ENCODE data around the gene LUM.

Gene LUM

DNA sequence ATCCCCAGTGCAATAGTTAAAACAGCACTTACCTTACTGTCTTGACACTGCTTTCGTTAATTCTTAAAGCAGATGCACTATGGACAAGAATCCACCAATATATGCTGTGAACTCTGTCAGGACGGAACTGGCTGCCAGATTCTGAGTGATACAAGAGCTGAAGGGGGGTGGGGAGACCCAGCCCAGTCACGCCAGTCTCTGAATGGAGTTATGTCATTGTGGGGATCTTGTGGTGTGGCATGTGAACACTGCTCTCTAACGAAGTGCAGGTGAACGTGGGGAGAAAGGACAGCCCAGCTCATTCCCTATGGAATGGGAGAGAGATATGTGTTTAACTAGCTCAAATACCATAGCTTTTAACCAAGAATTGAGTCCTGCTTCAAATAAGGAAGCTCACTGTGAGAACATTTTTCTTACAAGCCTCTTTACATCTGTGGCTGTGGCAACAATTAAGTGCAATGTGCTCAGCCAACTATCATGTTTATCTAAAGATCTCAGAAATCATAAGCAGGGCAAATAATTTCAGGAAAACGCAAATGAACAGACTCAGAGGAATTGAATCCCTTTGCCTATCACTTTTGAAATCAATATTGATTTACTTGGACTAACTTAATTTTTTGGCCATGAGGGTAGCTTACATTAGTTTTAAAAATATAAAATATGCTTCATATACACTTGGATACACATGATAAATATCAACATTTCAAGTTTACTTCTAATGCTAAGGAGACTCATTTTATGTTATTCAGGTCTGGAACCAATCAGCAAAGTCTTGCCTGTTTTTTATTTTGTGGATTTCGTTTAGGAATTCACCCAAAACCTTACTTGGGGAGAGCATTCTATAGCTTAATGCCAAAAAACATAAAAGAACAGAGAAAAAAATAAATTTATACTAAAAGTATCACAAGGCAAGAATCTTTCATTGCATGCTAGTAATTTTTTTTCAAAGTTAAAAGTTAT, at the start of gene LUM:
Gene LUM (minus strand): TSS at position 129 of the 960 bp plus-strand sequence. CDS start 2,515 bp downstream, outside the sequence.
- no peaks in the 10 kb centered on the region for H3K27me3 ChIP-seq (ENCODE audit: control insufficient read depth in 1 of 2, insufficient read depth in 2 of 2, low read length in 2 of 2)
- H3K9ac ChIP-seq (ENCODE audit: low read length in 2 of 2) = peak within 1 kb of the TSS in 1 of 2 donors; percentile 47
- H3K9me3 ChIP-seq (ENCODE audit: control insufficient read depth in 2 of 2, low read length in 2 of 2) = no peaks in the 10 kb centered on the region
- H3K27ac ChIP-seq (ENCODE audit: low read length) = no peak within 1 kb of the TSS
- peak within 1 kb of the TSS; percentile 45 to 52 for H3K4me3 ChIP-seq (ENCODE audit: low read length in 2 of 2)
- H3K4me1 ChIP-seq (ENCODE audit: control insufficient read depth, insufficient read depth, low read length) = no peaks in the 10 kb centered on the region
- no peaks in the 10 kb centered on the region for H3K36me3 ChIP-seq (ENCODE audit: control insufficient read depth in 2 of 2, insufficient read depth in 2 of 2, low read length in 2 of 2)

GRCh38 chr12:91161009-91161408, 49.7 kb upstream of the LUM start:
- Histone ChIP-seq H3K27ac (ENCODE audit: low read length) (no peak overlapping the region), H3K9ac (ENCODE audit: low read length in 2 of 2) (no peak overlapping the region), H3K4me3 (ENCODE audit: low read length in 2 of 2) (no peak overlapping the region)

DNA sequence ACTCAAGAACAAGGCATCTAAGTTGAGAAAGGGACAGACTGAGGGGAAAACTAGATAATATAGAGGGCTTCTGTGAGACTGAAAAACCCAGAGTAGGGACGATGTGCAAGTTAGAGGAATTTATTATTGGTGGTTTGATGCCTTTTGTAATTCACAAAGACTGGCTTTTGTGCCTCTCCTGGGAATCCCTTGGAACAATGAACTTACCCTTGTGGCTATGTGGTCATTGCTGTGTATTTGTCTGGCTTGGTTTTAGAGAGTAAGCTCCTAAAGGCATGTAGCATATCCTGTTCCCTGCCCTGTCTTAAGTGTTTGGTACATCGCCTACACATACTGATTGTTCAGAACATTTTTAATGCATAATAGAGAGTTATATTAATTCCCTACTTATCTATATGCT, 44.7 kb upstream of the LUM start:
- H3K9ac ChIP-seq (ENCODE audit: low read length in 2 of 2) = no peak overlapping the region
- H3K27ac ChIP-seq (ENCODE audit: low read length) = no peak overlapping the region
- H3K9me3 ChIP-seq (ENCODE audit: control insufficient read depth in 2 of 2, low read length in 2 of 2) = no peaks in the 10 kb centered on the region

More at GRCh38 chr12:91161009-91161408, 49.7 kb upstream of the LUM start:
- Histone ChIP-seq H3K9me3 (ENCODE audit: control insufficient read depth in 2 of 2, low read length in 2 of 2) (no peaks in the 10 kb centered on the region), H3K4me1 (ENCODE audit: control insufficient read depth, insufficient read depth, low read length) (no peaks in the 10 kb centered on the region), H3K36me3 (ENCODE audit: control insufficient read depth in 2 of 2, insufficient read depth in 2 of 2, low read length in 2 of 2) (no peaks in the 10 kb centered on the region), H3K27me3 (ENCODE audit: control insufficient read depth in 1 of 2, insufficient read depth in 2 of 2, low read length in 2 of 2) (no peaks in the 10 kb centered on the region)

DNA sequence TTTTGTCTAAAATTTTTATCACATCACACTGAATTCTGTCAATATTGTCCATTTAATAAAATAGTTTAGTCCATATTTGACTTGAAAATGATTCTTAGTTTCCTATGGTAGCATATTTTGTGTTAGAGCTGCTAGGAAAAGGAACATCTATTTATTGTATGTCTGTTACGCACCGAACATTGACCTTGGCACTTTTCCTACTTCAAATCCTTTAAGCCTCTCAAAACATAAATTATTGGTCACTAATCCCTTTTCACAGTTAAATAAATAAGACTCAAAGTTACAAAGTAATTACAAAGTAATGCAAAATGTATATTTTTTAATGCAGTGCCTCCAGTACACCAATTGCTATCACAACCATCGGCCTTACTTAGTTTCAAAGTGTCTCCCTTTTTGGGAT, 42.8 kb upstream of the LUM start:
- Histone ChIP-seq H3K9ac (ENCODE audit: low read length in 2 of 2) (no peak overlapping the region), H3K36me3 (ENCODE audit: control insufficient read depth in 2 of 2, insufficient read depth in 2 of 2, low read length in 2 of 2) (no peaks in the 10 kb centered on the region), H3K4me1 (ENCODE audit: control insufficient read depth, insufficient read depth, low read length) (no peaks in the 10 kb centered on the region), H3K27me3 (ENCODE audit: control insufficient read depth in 1 of 2, insufficient read depth in 2 of 2, low read length in 2 of 2) (no peaks in the 10 kb centered on the region), H3K9me3 (ENCODE audit: control insufficient read depth in 2 of 2, low read length in 2 of 2) (no peaks in the 10 kb centered on the region), H3K27ac (ENCODE audit: low read length) (no peak overlapping the region), H3K4me3 (ENCODE audit: low read length in 2 of 2) (no peak overlapping the region)

More for the DNA sequence above, 44.7 kb upstream of the LUM start:
- H3K27me3 ChIP-seq (ENCODE audit: control insufficient read depth in 1 of 2, insufficient read depth in 2 of 2, low read length in 2 of 2) = no peaks in the 10 kb centered on the region
- H3K4me3 ChIP-seq (ENCODE audit: low read length in 2 of 2) = no peak overlapping the region
- no peaks in the 10 kb centered on the region for H3K4me1 ChIP-seq (ENCODE audit: control insufficient read depth, insufficient read depth, low read length)
- H3K36me3 ChIP-seq (ENCODE audit: control insufficient read depth in 2 of 2, insufficient read depth in 2 of 2, low read length in 2 of 2) = no peaks in the 10 kb centered on the region

DNA sequence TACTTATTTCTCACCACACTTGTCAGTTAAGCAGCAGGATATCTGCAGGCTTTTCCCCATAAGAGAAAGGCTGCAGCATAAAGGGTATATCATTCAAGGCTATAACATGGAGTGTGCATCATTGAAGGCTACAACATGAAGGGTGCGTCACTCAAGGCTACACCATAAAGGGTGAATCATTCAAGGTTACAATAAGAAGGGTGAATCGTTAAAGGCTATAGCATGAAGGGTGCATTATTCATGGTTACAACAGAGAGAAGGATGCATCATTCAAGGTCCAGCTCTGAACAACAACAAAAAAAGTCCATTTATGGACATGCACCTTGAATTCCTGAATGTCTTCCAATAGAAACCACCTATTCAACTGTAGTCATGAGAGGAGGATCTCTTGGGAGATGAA, 32.8 kb upstream of the LUM start:
- H3K4me3 ChIP-seq (ENCODE audit: low read length in 2 of 2) = no peak overlapping the region
- H3K36me3 ChIP-seq (ENCODE audit: control insufficient read depth in 2 of 2, insufficient read depth in 2 of 2, low read length in 2 of 2) = no peaks in the 10 kb centered on the region
- no peaks in the 10 kb centered on the region for H3K27me3 ChIP-seq (ENCODE audit: control insufficient read depth in 1 of 2, insufficient read depth in 2 of 2, low read length in 2 of 2)
- no peak overlapping the region for H3K9ac ChIP-seq (ENCODE audit: low read length in 2 of 2)
- H3K4me1 ChIP-seq (ENCODE audit: control insufficient read depth, insufficient read depth, low read length) = no peaks in the 10 kb centered on the region
- no peaks in the 10 kb centered on the region for H3K9me3 ChIP-seq (ENCODE audit: control insufficient read depth in 2 of 2, low read length in 2 of 2)
- no peak overlapping the region for H3K27ac ChIP-seq (ENCODE audit: low read length)

DNA sequence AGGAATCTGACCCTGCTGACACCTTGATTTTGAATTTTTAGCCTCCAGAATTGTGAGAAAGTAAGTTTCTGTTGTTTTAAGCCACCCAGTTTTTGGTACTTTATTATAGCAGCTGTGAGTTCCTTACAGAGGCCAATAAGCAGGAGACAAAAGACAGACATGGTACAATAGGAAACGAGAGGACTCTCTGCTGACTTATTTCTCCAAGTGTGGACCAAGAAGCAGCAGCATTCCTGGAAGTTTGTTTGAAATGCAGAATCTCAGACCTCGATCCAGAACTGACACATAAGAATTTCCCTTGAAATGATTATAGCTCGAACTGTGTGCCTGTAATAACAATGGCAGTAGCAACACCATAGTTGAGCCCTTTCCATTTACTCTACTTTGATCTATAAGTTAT, 31.9 kb upstream of the LUM start:
- no peaks in the 10 kb centered on the region for H3K36me3 ChIP-seq (ENCODE audit: control insufficient read depth in 2 of 2, insufficient read depth in 2 of 2, low read length in 2 of 2)
- no peak overlapping the region for H3K4me3 ChIP-seq (ENCODE audit: low read length in 2 of 2)
- no peak overlapping the region for H3K9ac ChIP-seq (ENCODE audit: low read length in 2 of 2)
- H3K27me3 ChIP-seq (ENCODE audit: control insufficient read depth in 1 of 2, insufficient read depth in 2 of 2, low read length in 2 of 2) = no peaks in the 10 kb centered on the region
- H3K9me3 ChIP-seq (ENCODE audit: control insufficient read depth in 2 of 2, low read length in 2 of 2) = no peaks in the 10 kb centered on the region
- H3K4me1 ChIP-seq (ENCODE audit: control insufficient read depth, insufficient read depth, low read length) = peaks cover 4% of the 10 kb centered on the region
- no peak overlapping the region for H3K27ac ChIP-seq (ENCODE audit: low read length)

DNA sequence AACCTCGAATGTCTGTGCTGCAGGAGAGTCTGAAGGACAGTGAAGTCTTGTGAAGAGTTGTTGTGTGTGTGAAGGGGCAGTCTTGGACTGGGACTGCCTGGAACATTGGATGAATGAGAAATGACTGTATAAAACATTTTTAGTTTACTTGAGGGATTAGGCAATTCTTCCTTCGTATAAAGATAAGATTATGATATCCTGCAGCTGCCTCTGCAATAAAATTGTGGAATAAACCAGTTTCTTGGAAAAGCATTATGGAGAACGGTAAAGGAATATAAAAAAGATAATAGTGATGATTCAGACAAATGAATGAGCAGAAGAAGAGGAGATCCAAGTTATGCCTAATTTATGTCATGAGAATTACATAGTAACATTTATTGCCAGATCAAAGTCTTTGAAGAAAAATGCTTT, 30.9 kb upstream of the LUM start:
- Histone ChIP-seq H3K9ac (ENCODE audit: low read length in 2 of 2) (no peak overlapping the region), H3K36me3 (ENCODE audit: control insufficient read depth in 2 of 2, insufficient read depth in 2 of 2, low read length in 2 of 2) (no peaks in the 10 kb centered on the region), H3K4me3 (ENCODE audit: low read length in 2 of 2) (no peak overlapping the region), H3K9me3 (ENCODE audit: control insufficient read depth in 2 of 2, low read length in 2 of 2) (no peaks in the 10 kb centered on the region), H3K4me1 (ENCODE audit: control insufficient read depth, insufficient read depth, low read length) (peaks cover 4% of the 10 kb centered on the region), H3K27me3 (ENCODE audit: control insufficient read depth in 1 of 2, insufficient read depth in 2 of 2, low read length in 2 of 2) (no peaks in the 10 kb centered on the region), H3K27ac (ENCODE audit: low read length) (no peak overlapping the region)

DNA sequence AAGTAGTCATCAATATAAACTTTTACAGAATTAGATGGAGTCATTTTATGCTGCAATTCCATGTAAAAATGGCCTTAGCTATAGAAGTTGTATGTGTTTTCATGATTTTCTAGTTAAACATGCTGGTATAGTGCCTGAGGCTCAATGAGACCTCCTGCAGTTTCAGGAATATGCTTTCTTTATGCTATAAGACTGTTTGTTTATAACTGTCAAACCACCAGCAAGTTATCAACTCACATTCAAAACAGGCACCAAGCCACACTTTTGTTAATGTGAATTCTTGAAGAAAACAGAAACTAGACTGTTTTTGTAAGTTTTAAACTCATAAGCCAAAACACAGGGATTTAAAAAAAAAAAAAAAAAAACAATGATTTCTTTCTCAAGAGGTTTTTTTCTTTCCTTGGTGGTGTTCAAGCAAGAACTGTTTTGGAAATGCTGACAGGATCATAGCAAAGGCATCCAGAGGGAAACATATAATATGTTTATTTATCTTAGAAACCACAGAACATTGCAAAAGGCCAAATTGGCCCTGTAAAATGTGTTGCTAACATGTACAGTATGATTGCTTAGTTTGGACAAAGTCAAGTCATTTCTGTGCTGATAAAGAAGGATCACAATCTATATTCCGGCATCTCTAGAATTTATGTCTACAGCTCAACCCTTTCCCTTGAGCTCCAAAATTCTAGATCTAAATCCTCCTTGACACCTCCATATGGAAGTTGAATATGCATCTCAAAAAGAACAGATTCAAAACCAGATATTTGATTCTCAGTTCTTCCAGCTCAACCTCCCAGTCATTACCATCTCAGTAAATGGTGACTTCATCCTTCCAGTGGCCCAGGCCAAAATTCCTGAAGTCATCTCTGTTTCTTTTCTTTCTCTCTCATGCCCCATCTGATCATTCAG, 29.0 kb upstream of the LUM start:
- Histone ChIP-seq H3K4me3 (ENCODE audit: low read length in 2 of 2) (no peak overlapping the region), H3K27me3 (ENCODE audit: control insufficient read depth in 1 of 2, insufficient read depth in 2 of 2, low read length in 2 of 2) (no peaks in the 10 kb centered on the region), H3K36me3 (ENCODE audit: control insufficient read depth in 2 of 2, insufficient read depth in 2 of 2, low read length in 2 of 2) (no peaks in the 10 kb centered on the region), H3K27ac (ENCODE audit: low read length) (no peak overlapping the region), H3K4me1 (ENCODE audit: control insufficient read depth, insufficient read depth, low read length) (peaks cover 4% of the 10 kb centered on the region), H3K9ac (ENCODE audit: low read length in 2 of 2) (no peak overlapping the region), H3K9me3 (ENCODE audit: control insufficient read depth in 2 of 2, low read length in 2 of 2) (no peaks in the 10 kb centered on the region)

- Histone ChIP-seq H3K9me3 (ENCODE audit: control insufficient read depth in 2 of 2, low read length in 2 of 2) (no peaks in the 10 kb centered on the region), H3K9ac (ENCODE audit: low read length in 2 of 2) (no peak overlapping the region), H3K36me3 (ENCODE audit: control insufficient read depth in 2 of 2, insufficient read depth in 2 of 2, low read length in 2 of 2) (no peaks in the 10 kb centered on the region), H3K4me3 (ENCODE audit: low read length in 2 of 2) (no peak overlapping the region), H3K27ac (ENCODE audit: low read length) (no peak overlapping the region), H3K27me3 (ENCODE audit: control insufficient read depth in 1 of 2, insufficient read depth in 2 of 2, low read length in 2 of 2) (no peaks in the 10 kb centered on the region), H3K4me1 (ENCODE audit: control insufficient read depth, insufficient read depth, low read length) (peaks cover 4% of the 10 kb centered on the region)
Measured at GRCh38 chr12:91139286-91139685, 28.0 kb upstream of the LUM start.

- Histone ChIP-seq H3K36me3 (ENCODE audit: control insufficient read depth in 2 of 2, insufficient read depth in 2 of 2, low read length in 2 of 2) (no peaks in the 10 kb centered on the region), H3K27me3 (ENCODE audit: control insufficient read depth in 1 of 2, insufficient read depth in 2 of 2, low read length in 2 of 2) (no peaks in the 10 kb centered on the region), H3K9me3 (ENCODE audit: control insufficient read depth in 2 of 2, low read length in 2 of 2) (no peaks in the 10 kb centered on the region), H3K27ac (ENCODE audit: low read length) (peak overlapping the region; percentile 1), H3K4me1 (ENCODE audit: control insufficient read depth, insufficient read depth, low read length) (peaks cover 4% of the 10 kb centered on the region), H3K9ac (ENCODE audit: low read length in 2 of 2) (no peak overlapping the region), H3K4me3 (ENCODE audit: low read length in 2 of 2) (peak overlapping the region in 1 of 2 donors; percentile 23)
Measured at GRCh38 chr12:91138337-91138920, 27.1 kb upstream of the LUM start.

Measured in stomach smooth muscle (tissue), 2 donors.